NOMO-1 treated with dmso at 0.1 percent for 144 hours (cell line): ENCODE data around the gene PLEKHA1.

Source experiments
- DNase-seq: peaks from one replicate; lab custom pipeline; 2025; ENCODE audit not compliant: unreplicated experiment; lab: John Stamatoyannopoulos, UW

PLEKHA1 gene

GRCh38 chr10:122475591-122476332 lies 101.3 kb downstream of the PLEKHA1 start:
- DNase-seq: no peak

DNA sequence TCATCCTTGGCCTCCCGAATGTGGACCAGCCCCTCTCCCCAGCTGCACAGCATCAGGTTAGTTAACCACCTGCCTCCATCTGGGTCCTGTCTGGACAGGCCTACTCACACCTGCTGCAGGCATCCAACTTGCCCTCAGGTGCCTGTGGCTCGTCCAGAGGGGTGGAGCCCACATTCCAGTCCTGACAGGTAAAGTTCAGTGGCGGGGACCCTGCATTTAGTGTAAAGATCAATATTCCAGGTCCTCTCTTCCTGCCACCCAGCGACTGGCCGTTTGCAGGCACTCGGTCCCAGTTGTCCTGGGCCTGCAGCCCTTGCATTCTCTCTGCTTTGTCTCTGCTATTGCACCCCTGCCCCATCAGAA lies 101.8 kb downstream of the PLEKHA1 start:
- no peak for DNase-seq

- no peak for DNase-seq
Observed at GRCh38 chr10:122477436-122477835, 102.9 kb downstream of the PLEKHA1 start.

GRCh38 chr10:122478971-122479370 lies 104.5 kb downstream of the PLEKHA1 start:
- DNase-seq: no peak

- DNase-seq: no peak
Observed at GRCh38 chr10:122480146-122480833, 105.8 kb downstream of the PLEKHA1 start.

DNA sequence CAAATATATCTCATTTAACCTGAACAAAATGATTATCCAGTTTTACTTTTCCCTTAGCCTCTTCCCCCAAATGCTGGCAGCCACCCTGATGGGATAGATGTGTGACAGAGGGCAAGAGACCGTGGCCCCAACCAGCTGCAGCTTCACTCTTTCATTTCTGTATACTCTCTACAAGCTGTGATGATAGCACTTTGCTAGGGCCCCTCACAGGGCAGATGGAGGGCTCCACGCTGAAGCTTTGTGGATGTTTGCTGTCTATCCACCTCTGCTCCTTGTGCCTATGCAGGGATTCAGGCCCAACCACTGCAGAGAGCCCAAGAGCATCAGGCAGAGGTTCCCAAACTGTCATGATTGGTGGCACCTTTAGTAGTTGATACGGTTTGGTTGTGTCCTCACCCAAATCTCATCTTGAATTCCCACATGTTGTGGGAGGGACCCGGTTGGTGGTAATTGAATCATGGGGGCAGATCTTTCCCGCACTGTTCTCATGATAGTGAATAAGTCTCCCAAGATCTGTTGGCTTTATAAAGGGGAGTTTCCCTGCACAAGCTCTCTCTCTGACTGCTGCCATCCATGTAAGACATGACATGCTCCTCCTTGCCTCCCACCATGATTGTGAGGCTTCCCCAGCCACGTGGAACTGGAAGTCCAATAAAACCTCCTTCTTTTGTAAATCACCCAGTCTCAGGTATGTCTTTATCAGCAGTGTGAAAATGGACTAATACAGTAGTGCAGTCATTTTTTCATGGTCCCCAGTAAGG lies 107.0 kb downstream of the PLEKHA1 start:
- no peak for DNase-seq
